Measurements from ENCODE around the gene DNAJC5.
A peak's percentile ranks its signal among the peaks of the same experiment; 100 is the strongest.
"Not testable (repeated sequence)": the region's sequence is repeated elsewhere in the genome, so short reads cannot be mapped to it uniquely, and the experiment has no call there.

The DNAJC5 gene

DNA sequence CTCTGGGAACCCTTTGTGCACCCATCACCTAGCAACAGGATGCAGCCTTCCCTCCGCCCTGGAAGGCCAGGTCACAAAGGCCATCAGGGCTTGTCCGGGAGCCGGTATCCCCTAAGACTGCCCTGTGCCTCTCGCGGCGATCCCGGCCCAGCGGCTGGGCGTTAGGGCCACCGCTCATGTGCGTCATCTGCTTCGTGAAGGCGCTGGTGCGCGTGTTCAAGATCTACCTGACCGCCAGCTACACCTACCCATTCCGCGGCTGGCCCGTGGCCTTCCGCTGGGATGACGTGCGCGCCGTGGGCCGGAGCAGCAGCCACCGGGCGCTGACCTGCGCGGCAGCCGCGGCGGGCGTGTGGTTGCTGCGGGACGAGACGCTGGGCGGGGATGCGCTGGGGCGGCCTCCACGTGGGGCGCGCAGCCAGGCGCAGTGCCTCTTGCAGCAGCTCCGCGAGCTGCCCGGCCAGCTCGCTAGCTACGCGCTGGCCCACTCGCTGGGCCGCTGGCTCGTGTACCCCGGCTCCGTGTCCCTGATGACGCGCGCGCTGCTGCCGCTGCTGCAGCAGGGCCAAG, 33.5 kb upstream of the DNAJC5 start, which contains the start of gene ABHD16B:
Gene ABHD16B, plus strand, starts transcription at position 134 of the 570 bp plus-strand sequence. Its CDS starts 43 bp downstream, at position 177.
- DNase-seq (ENCODE audit: low read depth in 2 of 2): no peak

DNA sequence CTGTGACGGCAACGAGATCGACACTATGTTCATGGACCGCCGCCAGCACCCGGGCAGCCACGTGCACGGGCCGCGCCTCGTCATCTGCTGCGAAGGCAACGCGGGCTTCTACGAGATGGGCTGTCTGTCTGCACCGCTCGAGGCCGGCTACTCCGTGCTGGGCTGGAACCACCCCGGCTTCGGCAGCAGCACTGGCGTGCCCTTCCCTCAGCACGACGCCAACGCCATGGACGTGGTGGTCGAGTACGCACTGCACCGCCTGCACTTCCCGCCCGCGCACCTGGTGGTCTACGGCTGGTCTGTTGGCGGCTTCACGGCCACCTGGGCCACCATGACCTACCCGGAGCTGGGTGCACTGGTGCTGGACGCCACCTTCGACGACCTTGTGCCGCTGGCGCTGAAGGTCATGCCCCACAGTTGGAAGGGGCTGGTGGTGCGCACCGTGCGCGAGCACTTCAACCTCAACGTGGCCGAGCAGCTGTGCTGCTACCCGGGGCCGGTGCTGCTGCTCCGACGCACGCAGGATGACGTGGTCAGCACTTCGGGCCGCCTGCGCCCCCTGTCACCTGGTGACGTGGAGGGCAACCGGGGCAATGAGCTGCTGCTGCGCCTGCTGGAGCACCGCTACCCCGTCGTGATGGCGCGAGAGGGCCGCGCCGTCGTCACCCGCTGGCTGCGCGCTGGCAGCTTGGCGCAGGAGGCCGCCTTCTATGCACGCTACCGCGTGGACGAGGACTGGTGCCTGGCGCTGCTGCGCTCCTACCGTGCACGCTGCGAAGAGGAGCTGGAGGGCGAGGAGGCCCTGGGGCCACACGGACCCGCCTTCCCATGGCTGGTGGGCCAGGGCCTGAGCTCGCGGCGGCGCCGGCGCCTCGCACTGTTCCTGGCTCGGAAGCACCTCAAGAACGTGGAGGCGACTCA, 32.7 kb upstream of the DNAJC5 start:
- no peak for DNase-seq (ENCODE audit: low read depth in 2 of 2)

DNA sequence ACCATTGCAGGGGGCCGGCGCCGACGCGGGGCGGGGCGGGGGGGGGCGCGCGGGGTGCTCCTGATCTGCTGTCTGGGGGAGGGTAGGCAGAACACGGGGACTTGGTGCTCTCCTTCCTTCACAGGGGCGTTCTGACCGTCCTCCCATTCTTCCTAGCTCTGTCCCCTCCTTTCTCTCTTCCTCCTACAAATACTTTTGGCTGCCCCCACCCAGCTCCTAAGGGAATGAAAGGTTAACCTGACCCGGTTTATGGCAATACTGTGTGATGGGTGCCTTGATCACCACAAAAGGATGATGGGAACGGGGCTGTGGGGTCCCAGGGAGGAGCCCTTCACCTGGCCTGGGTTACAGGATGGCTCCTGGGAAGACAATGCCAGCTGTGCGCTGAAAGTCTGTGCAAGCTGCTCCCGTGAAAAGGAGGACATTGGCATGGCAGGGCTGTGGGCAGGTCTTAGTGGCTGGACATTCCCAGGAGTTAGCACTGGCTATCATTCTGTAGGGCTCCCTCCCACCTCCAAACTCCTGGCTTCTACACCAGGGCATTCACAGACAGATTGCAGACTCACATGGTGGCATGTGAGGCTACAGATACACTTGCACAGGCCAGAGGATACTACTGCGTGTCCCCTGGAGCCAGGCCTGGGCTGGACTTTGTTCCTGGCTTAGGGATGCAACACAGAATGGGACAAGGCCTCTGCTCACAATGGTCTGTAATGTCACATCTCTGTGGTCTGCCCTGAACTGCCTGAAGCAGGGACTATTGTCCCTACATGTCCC, 31.7 kb upstream of the DNAJC5 start:
- DNase-seq (ENCODE audit: low read depth in 2 of 2): no peak

DNA sequence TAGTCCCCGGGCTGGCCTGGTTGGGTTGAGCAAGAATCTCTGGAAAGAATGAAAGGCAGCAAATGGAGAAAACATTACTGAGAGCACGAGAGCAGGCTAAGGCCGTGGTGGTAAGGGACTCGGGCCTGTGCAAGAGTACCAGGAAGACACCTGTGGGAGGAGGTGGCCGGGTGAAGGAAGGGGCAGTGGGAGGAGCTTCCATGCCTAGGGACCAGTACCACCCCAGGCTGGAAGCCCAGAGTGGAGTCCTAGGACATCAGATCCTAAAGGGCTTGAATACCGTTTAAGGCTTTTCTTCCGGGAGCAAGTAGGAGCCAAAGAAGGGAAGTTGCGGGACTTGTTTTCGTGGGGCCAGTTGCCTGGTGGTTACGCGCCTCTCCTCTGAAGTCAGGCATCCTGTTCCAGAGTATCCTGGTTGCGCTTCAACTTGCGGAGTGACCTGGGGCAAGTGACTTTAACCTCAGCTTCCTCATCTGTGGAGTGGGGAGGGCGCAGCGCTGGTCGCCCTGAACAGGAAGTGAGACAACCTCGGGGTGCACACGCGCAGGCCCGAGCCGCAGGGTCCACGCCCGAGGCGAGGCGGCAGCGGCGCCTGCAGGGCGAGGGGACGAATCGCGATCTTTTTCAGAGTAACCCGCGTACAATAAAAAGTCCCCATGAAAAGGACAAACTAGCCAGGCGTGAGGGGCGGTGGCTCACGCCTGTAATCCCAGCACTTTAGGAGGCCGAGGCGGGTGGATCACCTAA, 31.0 kb upstream of the DNAJC5 start:
- peak; percentile 40 to 52 for DNase-seq (ENCODE audit: low read depth in 2 of 2)

DNA sequence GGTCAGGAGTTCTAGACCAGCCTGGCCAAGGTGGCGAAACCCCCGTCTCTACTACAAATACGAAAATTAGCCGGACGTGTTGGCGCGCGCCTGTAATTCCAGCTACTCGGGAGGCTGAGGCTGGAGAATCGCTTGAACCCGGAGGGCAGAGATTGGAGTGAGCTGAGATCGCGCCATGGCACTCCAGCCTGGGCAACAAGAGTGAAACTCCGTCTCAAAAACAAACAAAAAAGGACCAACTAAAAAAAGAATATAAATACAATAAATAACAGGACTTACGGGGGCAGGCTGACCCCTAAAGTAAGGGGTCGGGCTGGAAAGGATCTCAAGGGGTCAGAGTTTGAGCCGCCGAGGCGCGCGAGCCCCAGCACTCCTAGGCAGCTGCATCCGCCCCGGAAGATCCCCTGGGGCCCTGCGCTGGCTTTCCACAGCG, 30.4 kb upstream of the DNAJC5 start:
- no peak for DNase-seq (ENCODE audit: low read depth in 2 of 2)

DNA sequence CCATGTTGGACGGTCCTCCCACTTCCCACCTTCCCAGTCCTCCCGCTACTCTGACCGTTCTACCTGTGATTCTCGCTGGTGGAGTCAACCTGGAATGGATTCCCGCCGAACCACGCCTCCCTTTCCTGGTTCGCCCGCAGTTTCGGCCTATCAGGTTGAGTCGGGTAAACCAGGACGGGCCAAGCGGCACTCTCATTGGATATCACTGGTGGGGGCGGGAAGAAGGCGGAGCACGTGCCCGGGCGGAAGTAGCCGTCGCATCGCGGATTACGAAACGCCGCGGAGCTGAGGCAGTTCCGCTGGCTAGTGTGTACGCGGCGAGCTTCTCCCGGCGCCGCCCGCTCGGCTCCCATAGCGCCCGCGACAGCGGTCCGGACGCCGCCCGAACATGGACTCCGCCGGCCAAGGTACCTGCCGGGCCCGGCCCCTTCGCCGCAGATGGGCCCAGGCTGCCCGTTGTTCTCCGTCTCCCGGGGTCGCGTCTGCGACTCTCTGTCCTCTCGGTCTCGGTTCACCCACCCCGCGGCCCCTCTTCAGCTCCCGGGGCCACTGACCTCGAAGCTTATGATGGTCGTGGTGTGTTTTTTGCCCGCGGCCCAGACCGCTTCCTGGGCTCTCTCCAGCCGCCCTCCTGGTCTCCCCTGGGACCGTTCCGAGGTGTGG, 29.8 kb upstream of the DNAJC5 start, which contains the start of gene TPD52L2:
Gene TPD52L2, plus strand, starts transcription at position 293 of the 663 bp plus-strand sequence. Its CDS starts 96 bp downstream, at position 389.
- peak; percentile 91 to 93 for DNase-seq (ENCODE audit: low read depth in 2 of 2)

DNA sequence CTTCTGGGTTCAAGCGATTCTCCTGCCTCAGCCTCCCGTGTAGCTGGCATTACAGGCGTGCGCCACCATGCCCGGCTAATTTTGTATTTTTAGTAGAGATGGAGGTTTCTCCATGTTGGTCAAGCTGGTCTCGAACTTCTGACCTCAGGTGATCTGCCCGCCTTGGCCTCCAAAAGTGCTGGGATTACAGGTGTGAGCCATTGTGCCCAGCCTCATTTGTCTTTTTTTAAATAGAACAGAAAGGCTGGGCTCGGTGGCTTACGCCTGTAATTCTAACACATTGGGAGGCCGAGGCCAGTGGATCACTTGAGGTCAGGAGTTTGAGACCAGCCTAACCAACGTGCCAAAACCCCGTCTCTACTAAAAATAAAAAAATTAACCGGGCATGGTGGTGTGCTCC, 27.9 kb upstream of the DNAJC5 start:
- not testable (repeated sequence) for DNase-seq (ENCODE audit: low read depth in 2 of 2)

DNA sequence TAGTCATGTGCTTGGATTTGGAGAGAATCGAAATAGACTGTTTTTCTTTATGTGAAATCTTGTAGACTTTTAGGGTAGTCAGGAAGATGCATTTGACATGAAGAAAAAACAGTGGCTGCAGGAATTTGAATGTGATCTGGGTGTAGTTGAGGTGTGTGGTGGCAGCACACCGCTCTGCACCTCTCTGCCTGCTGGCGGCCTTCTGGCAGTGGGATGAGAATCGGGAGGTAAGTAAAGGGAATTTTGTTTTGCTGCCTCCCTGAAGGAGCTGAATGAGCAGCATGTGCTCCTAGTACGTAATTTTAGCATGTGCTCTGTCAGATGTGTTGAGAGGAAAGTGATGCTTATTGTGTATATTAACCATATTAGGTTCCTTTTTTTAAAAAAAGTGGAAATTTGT, 26.7 kb upstream of the DNAJC5 start:
- DNase-seq (ENCODE audit: low read depth in 2 of 2): no peak

DNA sequence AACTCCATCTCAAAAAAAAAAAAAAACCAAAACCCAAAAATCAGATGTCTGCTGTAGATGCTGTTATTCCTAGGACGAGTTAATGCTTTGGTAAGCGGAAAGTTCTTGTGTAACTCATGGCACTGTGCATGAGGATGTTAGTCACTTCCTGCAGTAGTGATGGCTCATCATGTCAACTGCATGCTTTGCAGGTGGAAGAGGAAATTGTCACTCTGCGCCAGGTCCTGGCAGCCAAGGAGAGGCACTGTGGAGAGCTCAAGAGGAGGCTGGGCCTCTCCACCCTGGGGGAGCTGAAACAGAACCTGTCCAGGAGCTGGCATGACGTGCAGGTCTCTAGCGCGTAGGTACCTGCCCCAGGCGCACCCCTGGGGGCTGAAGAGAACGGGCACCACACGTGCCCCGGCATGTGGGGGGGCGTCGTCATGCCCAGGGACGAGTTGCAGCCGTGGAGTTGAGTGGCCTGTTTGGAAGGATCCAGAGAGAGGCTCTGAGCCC, 21.4 kb upstream of the DNAJC5 start:
- DNase-seq (ENCODE audit: low read depth in 2 of 2): no peak

DNA sequence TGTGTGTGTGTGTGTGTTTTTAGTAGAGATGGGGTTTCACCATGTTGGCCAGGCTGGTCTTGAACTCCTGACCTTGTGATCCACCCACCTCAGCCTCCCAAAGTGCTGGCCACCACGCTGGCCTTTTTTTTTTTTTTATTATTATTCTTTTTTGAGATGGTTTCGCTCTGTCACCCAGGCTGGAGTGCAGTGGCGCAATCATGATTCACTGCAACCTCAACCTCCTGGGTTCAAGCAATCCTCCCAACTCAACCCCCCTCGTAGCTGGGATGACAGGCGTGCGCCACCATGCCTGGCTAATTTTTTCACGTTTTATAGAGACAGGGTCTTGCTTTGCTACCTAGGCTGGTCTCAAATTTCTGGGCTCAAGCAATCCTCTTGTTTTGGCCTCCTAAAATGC, 20.7 kb upstream of the DNAJC5 start:
- DNase-seq (ENCODE audit: low read depth in 2 of 2): not testable (repeated sequence)

DNA sequence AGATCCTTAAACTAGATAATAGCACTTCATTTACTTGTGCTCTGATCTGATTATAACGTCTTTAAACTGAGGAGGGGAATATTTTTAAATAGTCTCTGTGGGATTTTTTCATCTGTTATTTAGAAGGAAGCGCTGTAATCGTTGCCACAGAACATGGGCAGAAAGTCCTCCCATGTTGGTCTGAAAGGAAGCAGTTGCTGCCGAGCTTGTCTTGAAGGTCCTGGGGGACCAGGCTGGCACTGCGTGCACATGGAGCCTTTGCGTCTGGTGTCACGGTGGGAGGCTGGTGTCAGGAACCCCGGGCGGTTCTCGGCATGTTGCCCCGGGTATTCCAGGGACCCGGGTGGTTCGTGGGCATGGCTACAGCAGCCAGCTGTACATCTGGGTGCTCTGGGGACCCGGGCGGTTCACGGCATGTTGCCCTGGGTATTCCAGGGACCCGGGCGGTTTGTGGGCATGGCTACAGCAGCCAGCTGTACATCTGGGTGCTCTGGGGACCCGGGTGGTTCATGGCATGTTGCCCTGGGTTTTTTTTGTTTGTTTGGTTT, 18.4 kb upstream of the DNAJC5 start:
- no peak for DNase-seq (ENCODE audit: low read depth in 2 of 2)

DNA sequence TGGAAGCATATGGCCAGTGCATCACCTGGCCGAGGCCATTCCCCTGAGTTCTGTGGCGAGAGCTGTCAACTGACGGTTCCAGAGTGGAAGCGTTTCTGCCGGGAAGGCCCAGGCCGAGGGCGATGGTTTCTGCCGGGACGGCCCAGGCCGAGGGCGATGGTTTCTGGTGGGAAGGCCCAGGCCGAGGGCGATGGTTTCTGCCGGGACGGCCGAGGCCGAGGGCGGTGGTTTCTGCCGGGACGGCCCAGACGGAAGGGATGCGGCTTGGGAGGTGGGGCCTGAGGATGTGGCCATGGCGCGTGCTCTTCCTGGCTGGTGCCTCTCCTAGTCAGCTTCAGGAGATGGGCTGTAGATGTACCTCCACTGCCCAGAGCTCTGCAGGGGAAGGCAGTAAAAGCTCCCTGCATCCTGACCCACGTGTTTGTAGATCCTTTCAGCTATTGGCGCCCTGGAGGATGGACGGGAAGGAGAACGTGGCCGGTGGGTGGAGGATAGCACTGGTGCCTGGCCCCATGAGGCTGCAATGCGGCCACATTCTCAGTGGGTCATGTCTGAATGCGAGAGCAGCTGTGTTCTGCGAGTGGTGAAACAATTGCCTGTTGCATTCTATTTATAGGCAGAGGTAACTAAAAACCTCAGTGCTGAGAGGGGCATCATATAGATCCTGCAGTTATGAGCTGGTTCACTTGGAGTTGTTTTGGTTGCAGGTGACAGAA, 17.0 kb upstream of the DNAJC5 start:
- no peak for DNase-seq (ENCODE audit: low read depth in 2 of 2)

DNA sequence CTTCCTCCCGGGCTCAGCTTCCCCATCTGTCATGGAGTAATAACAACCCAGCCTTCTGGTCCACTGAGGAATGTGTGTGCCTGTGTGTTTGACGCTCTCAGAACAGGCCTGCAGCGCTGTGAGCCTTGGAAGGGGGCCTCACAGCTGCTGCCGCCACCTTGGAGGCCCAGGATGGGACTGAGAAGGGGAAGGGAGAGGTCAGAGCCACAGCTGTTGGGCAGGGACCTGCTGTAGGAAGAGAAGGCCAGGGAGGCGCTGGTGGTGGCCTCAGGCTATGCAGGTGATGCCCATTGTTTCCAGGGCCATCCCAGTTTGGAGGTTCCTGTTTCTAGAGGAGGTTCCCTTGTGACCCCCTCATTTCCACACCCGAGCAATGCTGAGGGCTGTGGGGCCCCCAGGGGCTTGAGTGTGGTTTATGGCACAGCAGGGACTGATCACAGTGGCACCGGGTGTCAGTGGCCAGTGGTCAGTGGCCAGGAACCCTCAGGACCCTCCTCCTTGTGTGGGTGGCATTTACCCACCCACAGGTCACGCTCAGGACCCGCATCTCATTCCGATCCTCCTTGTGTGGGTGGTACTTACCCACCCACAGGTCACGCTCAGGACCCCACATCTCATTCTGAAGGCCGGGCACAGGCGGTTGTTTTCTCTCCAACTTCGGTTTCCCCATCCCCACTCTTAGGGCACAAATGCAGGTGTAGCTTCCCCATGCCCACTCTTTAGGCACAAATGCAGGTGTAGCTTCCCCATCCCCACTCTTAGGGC, 15.8 kb upstream of the DNAJC5 start:
- no peak for DNase-seq (ENCODE audit: low read depth in 2 of 2)

DNA sequence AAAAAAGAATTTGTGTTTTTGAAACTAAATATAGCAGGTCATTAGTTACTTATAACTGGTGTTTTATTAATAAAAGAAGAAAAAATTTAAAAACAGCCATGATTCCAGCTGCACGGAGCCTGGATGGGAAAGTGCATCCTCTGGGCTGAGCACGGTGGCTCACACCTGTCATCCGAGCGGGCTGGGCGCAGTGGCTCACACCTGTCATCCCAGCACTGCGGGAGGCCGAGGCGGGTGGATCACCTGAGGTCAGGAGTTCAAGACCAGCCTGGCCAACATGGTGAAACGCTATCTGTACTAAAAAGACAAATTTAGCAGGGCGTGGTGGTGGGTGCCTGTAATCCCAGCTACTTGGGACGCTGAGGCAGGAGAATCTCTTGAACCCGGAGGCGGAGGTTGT, 14.0 kb upstream of the DNAJC5 start:
- not testable (repeated sequence) for DNase-seq (ENCODE audit: low read depth in 2 of 2)

DNA sequence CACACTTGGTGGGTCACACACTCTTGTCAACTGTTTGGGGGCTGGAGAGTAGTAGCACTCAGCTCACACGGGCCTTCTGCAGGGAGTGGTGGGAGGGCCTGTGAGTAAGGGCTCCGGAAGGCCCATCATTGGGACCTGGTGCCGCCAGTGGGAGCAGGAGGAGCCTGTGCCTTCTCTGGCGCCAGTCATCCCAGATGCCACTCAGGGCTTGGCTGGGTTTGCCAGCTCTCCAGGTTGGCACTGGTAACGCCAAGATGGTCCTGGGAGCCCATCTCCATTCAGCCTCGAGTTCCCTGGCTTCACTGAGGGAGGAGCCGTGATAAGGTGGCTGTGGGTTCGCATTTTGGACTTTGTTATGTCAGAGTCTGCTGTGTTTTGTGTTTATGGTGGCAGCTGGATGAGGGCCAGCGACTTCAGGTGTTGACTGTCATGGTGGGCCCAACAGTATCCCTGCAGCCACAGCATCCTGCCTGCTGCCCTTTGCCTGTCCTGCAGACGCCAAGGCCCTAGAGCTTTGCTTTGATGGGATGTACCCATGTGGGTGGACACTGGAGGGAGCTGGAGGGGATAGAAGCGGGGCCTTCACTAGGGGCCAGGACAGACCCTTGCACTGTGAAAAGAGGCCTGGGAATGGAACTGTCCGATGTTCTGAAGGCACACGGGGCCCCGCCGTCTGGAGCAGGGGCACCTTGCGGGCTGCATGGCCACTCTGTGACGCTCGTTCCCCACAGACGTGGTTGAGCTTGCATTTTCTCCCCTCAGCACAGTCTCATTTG, 13.3 kb upstream of the DNAJC5 start:
- DNase-seq (ENCODE audit: low read depth in 2 of 2): no peak

DNA sequence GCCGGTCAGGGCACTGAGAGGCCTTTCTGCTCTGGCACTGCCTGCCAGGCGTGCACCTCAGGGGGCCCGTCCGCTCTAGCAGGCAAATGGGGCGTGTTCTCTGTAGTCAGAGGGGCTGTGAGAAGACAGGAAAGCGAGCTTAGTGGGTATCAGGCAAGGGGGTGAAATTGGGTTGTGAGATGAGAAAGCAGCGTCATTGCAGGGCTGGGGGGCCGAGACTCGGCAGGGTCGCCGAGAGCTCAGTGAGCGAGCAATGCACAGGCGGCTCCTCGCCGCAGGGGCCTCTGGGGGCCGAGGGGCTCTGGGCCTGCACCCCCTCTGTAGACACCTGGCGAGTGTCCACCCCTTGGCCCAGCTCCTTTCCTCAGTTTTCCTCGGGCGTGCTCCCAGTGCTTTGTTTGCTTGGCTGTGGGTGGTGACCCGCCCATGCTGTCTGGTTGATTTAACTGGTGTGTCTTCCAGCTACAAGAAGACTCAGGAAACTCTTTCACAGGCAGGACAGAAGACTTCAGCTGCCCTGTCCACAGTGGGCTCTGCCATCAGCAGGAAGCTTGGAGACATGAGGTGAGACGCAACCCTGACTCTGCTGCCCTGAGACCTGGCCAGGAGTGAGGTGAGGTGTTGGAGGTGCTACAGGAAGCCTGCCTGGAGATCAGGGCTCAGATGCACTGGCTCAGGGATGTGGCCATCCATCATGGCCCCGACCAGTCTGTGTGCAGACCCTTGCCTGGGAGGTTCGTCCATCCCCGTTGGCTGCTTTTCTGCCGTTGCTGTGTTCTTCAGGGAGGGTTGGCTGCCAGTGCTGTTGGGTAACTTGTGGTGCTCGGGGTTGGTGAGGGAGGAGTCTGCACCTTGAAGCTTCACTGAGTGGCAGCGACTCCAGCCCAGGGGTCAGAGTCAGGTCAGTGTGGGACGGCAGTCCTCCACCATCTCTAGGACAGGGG, 12.4 kb upstream of the DNAJC5 start:
- DNase-seq (ENCODE audit: low read depth in 2 of 2): no peak

DNA sequence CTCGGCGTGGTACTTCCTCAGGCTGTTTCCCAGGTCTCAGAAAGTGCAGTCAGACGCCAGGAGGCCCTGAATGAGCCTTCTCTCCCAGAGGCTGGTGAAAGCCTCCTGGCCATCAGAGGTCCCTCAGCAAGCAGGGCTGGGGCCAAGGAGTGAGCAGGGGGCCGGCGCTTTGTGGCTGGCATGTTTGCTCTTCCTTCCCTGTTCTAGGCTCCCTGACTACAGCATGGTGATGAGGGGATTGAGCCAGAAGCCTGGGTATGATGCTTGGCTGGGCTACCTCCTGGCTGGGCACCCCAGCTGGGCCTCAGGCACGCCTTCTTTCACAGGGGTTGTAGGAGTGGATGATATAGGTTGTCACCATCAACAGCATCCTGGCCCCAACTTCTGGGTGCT, 11.7 kb upstream of the DNAJC5 start:
- no peak for DNase-seq (ENCODE audit: low read depth in 2 of 2)

Measured in stimulated activated CD4-positive, alpha-beta T cell treated with anti-CD3 and anti-CD28 coated beads, Interleukin-1b, Interleukin-23, amount 100 ng/mL, for 1 hour (primary cell).